ENCODE results near the gene LRRFIP1. TPM values are rescaled to one million over a fixed set of nuclear protein-coding genes. Genes with fewer than 3 reads are reported as not detected.
A peak's percentile ranks its signal among the peaks of the same experiment; 100 is the strongest.

The LRRFIP1 gene
- total RNA-seq, 2 experiments from 2014 or later: 264 to 281 TPM

- Mint-ChIP-seq H3K4me1 (ENCODE audit: low read depth) (peaks cover 55% of the 10 kb centered on the region), H3K36me3 (ENCODE audit: low read depth) (peaks cover 32% of the 10 kb centered on the region), H3K27ac (peak overlapping the region; percentile 5), H3K9me3 (no peaks in the 10 kb centered on the region), H3K27me3 (no peaks in the 10 kb centered on the region), H3K4me3 (no peak overlapping the region)
- CTCF ChIA-PET: interaction anchor here (1.6 to 6.1 kb wide), 4 partner anchors 12 to 59 kb away, joined by 4 to 55 read pairs (median 10); no protein-coding TSS in a partner anchor
- POLR2A ChIA-PET: interaction anchor here (0.6 to 4.5 kb wide), 8 partner anchors 8 to 414 kb away, joined by 3 to 20 read pairs (median 4); no protein-coding TSS in a partner anchor
- no peak for TF ChIP-seq CTCF (IDR thresholded peaks at IDR 0.05)
- intact Hi-C loops (cut with micrococcal nuclease): no loop called here
- ATAC-seq (no peak), DNase-seq (no peak)
Observed at GRCh38 chr2:237732070-237732469, 104.7 kb downstream of the LRRFIP1 start.

GRCh38 chr2:237732790-237733381, 105.5 kb downstream of the LRRFIP1 start:
- Mint-ChIP-seq H3K4me3 (no peak overlapping the region), H3K36me3 (ENCODE audit: low read depth) (peaks cover 35% of the 10 kb centered on the region), H3K27ac (peak overlapping the region; percentile 8), H3K4me1 (ENCODE audit: low read depth) (peaks cover 54% of the 10 kb centered on the region), H3K27me3 (no peaks in the 10 kb centered on the region), H3K9me3 (no peaks in the 10 kb centered on the region)
- no peak for TF ChIP-seq CTCF (IDR thresholded peaks at IDR 0.05)
- ChIA-PET POLR2A (interaction anchor here (1.0 to 4.5 kb wide), 4 partner anchors 12 to 59 kb away, joined by 3 to 20 read pairs (median 6); no protein-coding TSS in a partner anchor), CTCF (interaction anchor here (6.1 kb wide), 1 partner anchor 11 kb away, joined by 55 read pairs; no protein-coding TSS in a partner anchor)
- ATAC-seq: no peak
- peak; percentile 27 for DNase-seq
- intact Hi-C loops (cut with micrococcal nuclease): no loop called here

- Mint-ChIP-seq H3K27me3 (no peaks in the 10 kb centered on the region), H3K4me3 (no peak overlapping the region), H3K9me3 (no peaks in the 10 kb centered on the region), H3K27ac (peak overlapping the region; percentile 20), H3K4me1 (ENCODE audit: low read depth) (peaks cover 50% of the 10 kb centered on the region), H3K36me3 (ENCODE audit: low read depth) (peaks cover 37% of the 10 kb centered on the region)
- ATAC-seq (no peak), DNase-seq (no peak)
- ChIA-PET POLR2A (interaction anchor here (1.5 to 1.9 kb wide), 2 partner anchors 11 to 60 kb away, joined by 3 to 8 read pairs; no protein-coding TSS in a partner anchor), CTCF (interaction anchor here (1.6 to 3.1 kb wide), 2 partner anchors 11 to 530 kb away, joined by 3 to 16 read pairs; no protein-coding TSS in a partner anchor)
- no peak for TF ChIP-seq CTCF (IDR thresholded peaks at IDR 0.05)
- intact Hi-C loops (cut with micrococcal nuclease): no loop called here
Observed at GRCh38 chr2:237733677-237734300, 106.4 kb downstream of the LRRFIP1 start.

- Mint-ChIP-seq H3K36me3 (ENCODE audit: low read depth) (peaks cover 35% of the 10 kb centered on the region), H3K27me3 (no peaks in the 10 kb centered on the region), H3K9me3 (no peaks in the 10 kb centered on the region), H3K27ac (no peak overlapping the region), H3K4me1 (ENCODE audit: low read depth) (peaks cover 47% of the 10 kb centered on the region), H3K4me3 (no peak overlapping the region)
- DNase-seq: no peak
- intact Hi-C loops (cut with micrococcal nuclease): no loop called here
- CTCF ChIA-PET: interaction anchor here (1.2 to 3.1 kb wide), 4 partner anchors 10 to 528 kb away, joined by 3 to 16 read pairs (median 4); no protein-coding TSS in a partner anchor
- POLR2A ChIA-PET: no interaction called here
- no peak for ATAC-seq
- TF ChIP-seq CTCF (IDR thresholded peaks at IDR 0.05): no peak
Observed at GRCh38 chr2:237734905-237735623, 107.7 kb downstream of the LRRFIP1 start.

Data from activated CD8-positive, alpha-beta T cell treated with anti-CD3 and anti-CD28 coated beads for 36 hours (primary cell).